GM21825 (cell line): ENCODE results near the gene MGAT4B.

Experiments used
- ATAC-seq: cut with Tn5 transposase; IDR thresholded peaks from one replicate; pipeline ENCODE4 v1.9.1; 2021; ENCODE audit warnings: mild to moderate bottlenecking, moderate library complexity; ENCODE audit not compliant: unreplicated experiment

MGAT4B gene

DNA sequence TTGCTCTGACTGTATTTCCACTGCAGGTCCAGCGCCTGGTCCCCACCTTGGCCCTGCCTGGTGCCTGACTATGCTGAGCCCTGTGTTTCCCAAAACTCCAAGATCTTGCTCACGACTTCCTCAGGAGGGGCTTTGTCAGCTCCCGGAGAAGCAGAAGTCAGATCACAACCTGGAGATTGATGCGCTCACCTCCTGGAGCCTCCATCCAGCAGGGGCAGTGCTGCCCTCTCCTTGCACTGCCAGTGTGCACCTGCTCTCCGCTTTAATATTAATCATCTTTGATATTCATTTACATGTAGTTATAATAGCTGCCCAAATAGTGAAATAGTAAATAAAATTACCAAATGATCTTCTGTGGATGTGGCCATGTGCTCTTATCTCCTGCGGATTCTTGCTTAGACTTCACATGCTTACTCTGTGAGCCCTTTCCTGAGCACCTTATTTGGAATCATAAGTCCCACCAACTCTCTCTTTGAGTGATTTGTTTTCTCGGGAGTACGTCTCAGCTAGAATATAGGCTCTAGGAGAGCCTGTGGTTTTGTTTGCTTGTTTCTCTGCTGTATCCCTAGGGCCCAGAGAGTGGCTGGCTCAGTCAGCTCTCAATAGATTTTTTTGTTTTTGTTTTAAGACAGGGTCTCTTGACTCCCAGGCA is 56.7 kb downstream of the MGAT4B start:
- no peak for ATAC-seq

GRCh38 chr5:179747811-179748210 is 58.9 kb downstream of the MGAT4B start:
- ATAC-seq: no peak
